Stimulated activated CD8-positive, alpha-beta memory T cell treated with anti-CD3 and anti-CD28 coated beads, Interleukin-12 subunit alpha, Interleukin-12 subunit beta, amount 100 ng/mL, for 24 hours (primary cell): Measurements from ENCODE around the gene OBSCN.
"Not testable (repeated sequence)": the region's sequence is repeated elsewhere in the genome, so short reads cannot be mapped to it uniquely, and the experiment has no call there.

Experiments
- DNase-seq: peaks from one replicate; pipeline ENCODE4 v3.0.0-alpha.2; 2020; ENCODE audit errors: extremely low read depth

Gene OBSCN

GRCh38 chr1:228170666-228171065 is 37.2 kb upstream of the OBSCN start:
- DNase-seq: no peak

GRCh38 chr1:228171221-228171891 is 36.5 kb upstream of the OBSCN start:
- no peak for DNase-seq

GRCh38 chr1:228172591-228173527 is 35.0 kb upstream of the OBSCN start:
- DNase-seq: no peak

GRCh38 chr1:228173528-228174481 is 34.0 kb upstream of the OBSCN start:
- DNase-seq: not testable (repeated sequence)

- no peak for DNase-seq
Observed at GRCh38 chr1:228174482-228175315, 33.1 kb upstream of the OBSCN start.

- DNase-seq: no peak
Observed at GRCh38 chr1:228175316-228176023, 32.4 kb upstream of the OBSCN start.

GRCh38 chr1:228176024-228176395 is 31.8 kb upstream of the OBSCN start:
- DNase-seq: no peak

GRCh38 chr1:228176461-228177182 is 31.2 kb upstream of the OBSCN start:
- no peak for DNase-seq

- no peak for DNase-seq
Observed at GRCh38 chr1:228177183-228177475, 30.7 kb upstream of the OBSCN start.

GRCh38 chr1:228177721-228178710 is 29.8 kb upstream of the OBSCN start:
- no peak for DNase-seq

GRCh38 chr1:228178737-228179684 is 28.8 kb upstream of the OBSCN start:
- no peak for DNase-seq

GRCh38 chr1:228180271-228180958 is 27.4 kb upstream of the OBSCN start:
- no peak for DNase-seq

- DNase-seq: no peak
Observed at GRCh38 chr1:228180959-228181644, 26.7 kb upstream of the OBSCN start.

GRCh38 chr1:228181645-228182034 is 26.2 kb upstream of the OBSCN start:
- no peak for DNase-seq

- DNase-seq: no peak
Observed at GRCh38 chr1:228182296-228183030, 25.4 kb upstream of the OBSCN start.

- no peak for DNase-seq
Observed at GRCh38 chr1:228184152-228184551, 23.7 kb upstream of the OBSCN start.
